ENCODE results near the gene SPOCD1. TPM values are rescaled to one million over a fixed set of nuclear protein-coding genes. Genes with fewer than 3 reads are reported as not detected.

The SPOCD1 gene
- polyA plus RNA-seq, 3 donors, result 0.04 to 0.45 (median 0.31) TPM

- no peak for DNase-seq (ENCODE audit: low read depth in 3 of 3, low spot score in 2 of 3)
These were observed 69.7 kb downstream of the SPOCD1 start for GRCh38 chr1:31745946-31746670.

DNA sequence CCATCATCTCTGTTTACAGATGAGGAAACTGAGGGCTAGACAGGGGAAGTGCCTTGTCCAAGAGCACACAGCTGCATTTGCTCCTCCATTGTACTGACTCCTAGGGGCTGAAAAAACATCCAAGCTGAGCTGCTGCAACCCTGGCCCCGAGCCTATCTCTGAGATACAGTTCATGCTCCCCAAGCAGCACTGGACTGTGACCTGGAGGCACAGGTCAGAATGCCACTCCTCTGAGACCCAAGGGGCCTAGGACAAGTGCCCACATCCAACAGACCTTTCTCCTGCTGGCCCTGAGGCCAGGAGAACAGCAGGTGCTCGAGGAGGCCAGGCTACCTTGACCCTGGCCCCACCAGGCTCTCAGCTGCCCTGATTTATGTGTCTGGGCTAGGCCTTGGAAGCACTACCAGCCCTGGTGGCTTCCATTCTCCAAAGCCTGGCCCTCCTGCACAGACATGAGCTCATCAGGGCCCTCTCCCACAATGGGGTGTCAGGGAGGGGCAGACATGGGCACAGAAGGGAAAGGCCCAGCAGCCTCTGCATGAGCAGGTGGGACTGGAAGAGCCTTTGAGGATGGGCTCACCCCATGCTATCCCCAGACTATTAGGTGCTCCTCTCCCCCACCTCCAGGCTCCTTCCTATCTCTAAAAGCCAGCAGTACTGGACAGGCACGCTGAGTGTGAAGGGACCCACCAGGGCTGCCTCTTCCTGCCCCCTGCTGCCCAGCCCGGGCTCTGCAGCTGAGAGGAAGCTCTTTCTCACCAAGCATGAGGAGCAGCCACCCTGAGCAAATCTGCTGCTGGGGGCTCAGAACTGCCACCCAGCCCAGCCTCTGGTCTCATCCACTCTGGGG, 70.5 kb downstream of the SPOCD1 start:
- DNase-seq (ENCODE audit: low read depth in 3 of 3, low spot score in 2 of 3), result no peak

- no peak for DNase-seq (ENCODE audit: low read depth in 3 of 3, low spot score in 2 of 3)
These were observed 71.5 kb downstream of the SPOCD1 start for GRCh38 chr1:31744165-31744888.

- no peak for DNase-seq (ENCODE audit: low read depth in 3 of 3, low spot score in 2 of 3)
These were observed 73.2 kb downstream of the SPOCD1 start for GRCh38 chr1:31742462-31743212.

Other genes starting within 250 kb of the SPOCD1 start
- gene TINAGL1, start 239.5 kb downstream of the SPOCD1 start, polyA plus RNA-seq (ENCODE audit: insufficient read length in 3 of 3), result 10 to 100 TPM; 34.3 to 46.8 (median 39.5) TPM
- under 1 TPM; 0.17 to 0.38 (median 0.18) TPM for gene HCRTR1, start 198.3 kb downstream of the SPOCD1 start, polyA plus RNA-seq (ENCODE audit: insufficient read length in 3 of 3)
- gene PEF1, start 171.1 kb downstream of the SPOCD1 start, polyA plus RNA-seq (ENCODE audit: insufficient read length in 3 of 3), result 10 to 100 TPM; 77.6 to 82.8 (median 79.4) TPM
- gene COL16A1, start 112.0 kb downstream of the SPOCD1 start, polyA plus RNA-seq (ENCODE audit: insufficient read length in 3 of 3), result 10 to 100 TPM; 26.6 to 35.9 (median 30.8) TPM
- 10 to 100 TPM in 2 of 3 donors, 1 to 10 TPM in 1; 8.6 to 10.6 (median 10.1) TPM for gene ADGRB2, start 51.7 kb downstream of the SPOCD1 start, polyA plus RNA-seq (ENCODE audit: insufficient read length in 3 of 3)
- gene PTP4A2, start 122.3 kb upstream of the SPOCD1 start, polyA plus RNA-seq (ENCODE audit: insufficient read length in 3 of 3), result 100 to 1,000 TPM; 248 to 273 (median 269) TPM
- 100 to 1,000 TPM; 244 to 280 (median 259) TPM for gene KHDRBS1, start 197.8 kb upstream of the SPOCD1 start, polyA plus RNA-seq (ENCODE audit: insufficient read length in 3 of 3)